RKO (cell line): ENCODE data around the gene WDFY3.

ENCODE experiments used
- DNase-seq: peaks from one replicate; pipeline ENCODE4 v3.0.0-alpha.2; 2016; ENCODE audit warnings: low spot score

The WDFY3 gene

GRCh38 chr4:84948056-84948455 is 18.4 kb downstream of the WDFY3 start:
- no peak for DNase-seq

GRCh38 chr4:84944947-84945346 is 21.5 kb downstream of the WDFY3 start:
- DNase-seq, result no peak

GRCh38 chr4:84940960-84941359 is 25.5 kb downstream of the WDFY3 start:
- no peak for DNase-seq

GRCh38 chr4:84939113-84939512 is 27.4 kb downstream of the WDFY3 start:
- DNase-seq, result no peak

- no peak for DNase-seq
Measured at GRCh38 chr4:84938316-84938715, 28.2 kb downstream of the WDFY3 start.

GRCh38 chr4:84937381-84937977 is 29.0 kb downstream of the WDFY3 start:
- no peak for DNase-seq

GRCh38 chr4:84936123-84936522 is 30.4 kb downstream of the WDFY3 start:
- no peak for DNase-seq

GRCh38 chr4:84932462-84932861 is 34.0 kb downstream of the WDFY3 start:
- DNase-seq, result no peak

GRCh38 chr4:84931961-84932360 is 34.5 kb downstream of the WDFY3 start:
- DNase-seq, result no peak

GRCh38 chr4:84931274-84931673 is 35.2 kb downstream of the WDFY3 start:
- no peak for DNase-seq

GRCh38 chr4:84928089-84928488 is 38.4 kb downstream of the WDFY3 start:
- no peak for DNase-seq

- DNase-seq, result no peak
Measured at GRCh38 chr4:84927428-84927827, 39.1 kb downstream of the WDFY3 start.

- DNase-seq, result no peak
Measured at GRCh38 chr4:84925558-84925957, 40.9 kb downstream of the WDFY3 start.

GRCh38 chr4:84924434-84924833 is 42.1 kb downstream of the WDFY3 start:
- no peak for DNase-seq

- DNase-seq, result peak; percentile 70
Measured at GRCh38 chr4:84920617-84921016, 45.9 kb downstream of the WDFY3 start.

GRCh38 chr4:84917869-84918600 is 48.5 kb downstream of the WDFY3 start:
- DNase-seq, result no peak

- no peak for DNase-seq
Measured at GRCh38 chr4:84917086-84917821, 49.2 kb downstream of the WDFY3 start.

GRCh38 chr4:84916227-84916626 is 50.3 kb downstream of the WDFY3 start:
- DNase-seq, result no peak

GRCh38 chr4:84915396-84915780 is 51.1 kb downstream of the WDFY3 start:
- no peak for DNase-seq

GRCh38 chr4:84914686-84915395 is 51.6 kb downstream of the WDFY3 start:
- no peak for DNase-seq

- DNase-seq, result no peak
Measured at GRCh38 chr4:84913176-84913575, 53.3 kb downstream of the WDFY3 start.

GRCh38 chr4:84912741-84913140 is 53.7 kb downstream of the WDFY3 start:
- DNase-seq, result no peak

GRCh38 chr4:84908876-84909275 is 57.6 kb downstream of the WDFY3 start:
- no peak for DNase-seq
